CD4-positive, alpha-beta memory T cell (primary cell): ENCODE results near the gene POP7. TPM values are rescaled to one million over a fixed set of nuclear protein-coding genes. Genes with fewer than 3 reads are reported as not detected.

Source experiments
- CTCF ChIA-PET: fragments of 350-600 bp; sonication (Branson Sonifier 250); formaldehyde crosslinking; loops from one replicate; lab custom pipeline; 2021; ENCODE audit warnings: inconsistent platforms; ENCODE audit not compliant: partially characterized antibody; lab: Charles Lee
- POLR2A ChIA-PET: fragments of 350-600 bp; sonication (Branson Sonifier 250); formaldehyde crosslinking; loops from one replicate; lab custom pipeline; 2021; ENCODE audit not compliant: partially characterized antibody; lab: Charles Lee
- DNase-seq, 5 donors: peaks; one replicate each; pipeline versions ENCODE4 v3.0.0 to v3.0.0-alpha.2; 2020 to 2022; ENCODE audit warnings: mixed read lengths in 1 of 5
- H3K27ac ChIP-seq: one replicate; pipeline ENCODE4 v1.7.0; 2013; ENCODE audit warnings: low read depth, low read length
- H3K27me3 ChIP-seq: 2 replicates; pipeline ENCODE4 v1.7.0; 2013; ENCODE audit warnings: mild to moderate bottlenecking, low read length, moderate library complexity; ENCODE audit not compliant: insufficient read depth
- H3K36me3 ChIP-seq: 2 replicates; pipeline ENCODE4 v1.7.0; 2013; ENCODE audit warnings: mild to moderate bottlenecking, low read length, moderate library complexity; ENCODE audit not compliant: insufficient read depth
- H3K4me1 ChIP-seq: 2 replicates; pipeline ENCODE4 v1.7.0; 2013; ENCODE audit warnings: mild to moderate bottlenecking, low read length, moderate library complexity; ENCODE audit not compliant: insufficient read depth
- H3K4me3 ChIP-seq, 2 donors: one replicate each; pipeline ENCODE4 v1.7.0; 2013; ENCODE audit warnings: low read length in 2 of 2, mild to moderate bottlenecking in 1 of 2
- H3K9me3 ChIP-seq, 2 donors: one replicate each; pipeline ENCODE4 v1.7.0; 2013; ENCODE audit warnings: low read length in 2 of 2, control low read depth in 1 of 2; ENCODE audit not compliant: control insufficient read depth in 1 of 2
- H3K27ac Mint-ChIP-seq, 7 donors: one replicate each; pipeline ENCODE4 v1.8.0; 2020 to 2021; ENCODE audit warnings: mixed read lengths in 7 of 7, mild to moderate bottlenecking in 6 of 7, inconsistent platforms in 3 of 7, moderate library complexity in 3 of 7
- H3K27me3 Mint-ChIP-seq, 2 donors: one replicate each; pipeline ENCODE4 v1.8.0; 2020 to 2021; ENCODE audit warnings: mixed read lengths in 2 of 2
- H3K36me3 Mint-ChIP-seq, 2 donors: one replicate each; pipeline ENCODE4 v1.8.0; 2020 to 2021; ENCODE audit warnings: mixed read lengths in 2 of 2, inconsistent platforms in 1 of 2, mild to moderate bottlenecking in 1 of 2
- H3K4me1 Mint-ChIP-seq, 4 donors: one replicate each; pipeline ENCODE4 v1.8.0; 2020 to 2021; ENCODE audit warnings: mixed read lengths in 4 of 4, mild to moderate bottlenecking in 1 of 4
- H3K4me3 Mint-ChIP-seq, 8 donors: one replicate each; pipeline ENCODE4 v1.8.0; 2020 to 2021; ENCODE audit warnings: mixed read lengths in 8 of 8, mild to moderate bottlenecking in 7 of 8, moderate library complexity in 6 of 8, inconsistent platforms in 3 of 8
- H3K9me3 Mint-ChIP-seq, 8 donors: one replicate each; pipeline ENCODE4 v1.8.0; 2020 to 2021; ENCODE audit warnings: mixed read lengths in 8 of 8, mild to moderate bottlenecking in 5 of 8, inconsistent platforms in 3 of 8, moderate library complexity in 1 of 8
- intact Hi-C: fragments of 100-400 bp; cut with micrococcal nuclease; formaldehyde crosslinking; loops from one replicate; pipeline ENCODE4 v1.15.1; 2023
- polyA plus RNA-seq, 2 donors: library from polyadenylated mRNA; unstranded; fragments of 300-500 nt; fragmentation: Illumina TruSeq; gene quantifications; one replicate each; pipeline ENCODE4 v1.2.3, GENCODE V29; 2021
- total RNA-seq, 2 experiments: library from RNA; stranded (reverse); gene quantifications; one replicate each; pipeline ENCODE4 v1.2.3, GENCODE V29; 2021

Gene POP7
- total and polyA plus RNA-seq, 4 experiments from 2014 or later: 14.6 to 49.9 (median 29.8) TPM

GRCh38 chr7:100705320-100705752 lies 585 bp upstream of the POP7 start:
- H3K27ac Mint-ChIP-seq: peak overlapping the region; percentile 90 to 98 (median 96)
- Histone ChIP-seq H3K36me3 (no peaks in the 10 kb centered on the region), H3K4me1 (peaks cover 16% of the 10 kb centered on the region), H3K9me3 (no peaks in the 10 kb centered on the region), H3K27me3 (no peaks in the 10 kb centered on the region), H3K4me3 (peak overlapping the region; percentile 89 to 90), H3K27ac (peak overlapping the region; percentile 79)
- H3K4me1 Mint-ChIP-seq: peaks cover 5 to 18% (median 11%) of the 10 kb centered on the region in 4 donors
- peak; percentile 68 to 77 (median 69) for DNase-seq
- peaks cover 2 to 5% of the 10 kb centered on the region in 2 donors for H3K27me3 Mint-ChIP-seq
- ChIA-PET POLR2A (interaction anchor here (0.7 to 3.1 kb wide), 35 partner anchors 9 to 579 kb away, joined by 3 to 48 read pairs (median 7); partner anchors contain the start of genes FBXO24, FIS1, GIGYF1 and GNB2), CTCF (interaction anchor here (0.7 to 5.0 kb wide), 53 partner anchors 9 to 689 kb away, joined by 3 to 62 read pairs (median 4); partner anchors contain the start of genes EPO, FBXO24, GIGYF1 and GNB2)
- H3K4me3 Mint-ChIP-seq: peak overlapping the region; percentile 93 to 100 (median 96)
- intact Hi-C loops: loop anchor here (1.0 to 10.0 kb wide), 7 partner anchors 11 to 549 kb away; partner anchors contain the start of genes FBXO24, GIGYF1, GNB2 and LRCH4
- H3K36me3 Mint-ChIP-seq: peaks cover 3 to 13% of the 10 kb centered on the region in 2 donors
- no peaks in the 10 kb centered on the region for H3K9me3 Mint-ChIP-seq

- Histone ChIP-seq H3K4me1 (peaks cover 16% of the 10 kb centered on the region), H3K36me3 (no peaks in the 10 kb centered on the region), H3K4me3 (peak overlapping the region; percentile 47 to 89), H3K9me3 (no peaks in the 10 kb centered on the region), H3K27me3 (no peaks in the 10 kb centered on the region), H3K27ac (peak overlapping the region; percentile 79)
- intact Hi-C loops: loop anchor here (1.0 to 10.0 kb wide), 2 partner anchors 131 to 548 kb away; no protein-coding TSS in a partner anchor
- Mint-ChIP-seq H3K4me3 (peak overlapping the region; percentile 93 to 100 (median 96)), H3K27ac (peak overlapping the region; percentile 90 to 98 (median 96)), H3K27me3 (peaks cover 0 to 1% of the 10 kb centered on the region in 2 donors), H3K4me1 (peaks cover 5 to 18% (median 11%) of the 10 kb centered on the region in 4 donors), H3K9me3 (no peaks in the 10 kb centered on the region), H3K36me3 (peaks cover 3 to 13% of the 10 kb centered on the region in 2 donors)
- POLR2A ChIA-PET: interaction anchor here (1.1 to 3.1 kb wide), 11 partner anchors 11 to 538 kb away, joined by 3 to 48 read pairs (median 9); partner anchors contain the start of genes FBXO24, FIS1, GIGYF1 and GNB2
- DNase-seq: no peak
- CTCF ChIA-PET: interaction anchor here (1.5 to 5.0 kb wide), 6 partner anchors 15 to 228 kb away, joined by 4 to 62 read pairs (median 30); partner anchors contain the start of genes FBXO24, LRCH4, MOSPD3 and SLC12A9
These were observed 871 bp downstream of the POP7 start for GRCh38 chr7:100706672-100707311.

- no peaks in the 10 kb centered on the region for H3K27me3 Mint-ChIP-seq
- H3K4me1 Mint-ChIP-seq: peaks cover 5 to 18% (median 11%) of the 10 kb centered on the region in 4 donors
- H3K36me3 Mint-ChIP-seq: peaks cover 3 to 13% of the 10 kb centered on the region in 2 donors
- Histone ChIP-seq H3K4me1 (peaks cover 16% of the 10 kb centered on the region), H3K27ac (no peak overlapping the region), H3K9me3 (no peaks in the 10 kb centered on the region), H3K36me3 (no peaks in the 10 kb centered on the region), H3K4me3 (no peak overlapping the region), H3K27me3 (no peaks in the 10 kb centered on the region)
- peak overlapping the region in 2 of 7 donors; percentile 24 to 42 for H3K27ac Mint-ChIP-seq
- intact Hi-C loops: loop anchor here (10.0 kb wide), 1 partner anchor 546 kb away; no protein-coding TSS in a partner anchor
- ChIA-PET CTCF (interaction anchor here (0.7 to 5.0 kb wide), 3 partner anchors 17 to 258 kb away, joined by 4 to 62 read pairs (median 7); partner anchors contain the start of gene SLC12A9), POLR2A (interaction anchor here (0.6 kb wide), 1 partner anchor 1203 kb away, joined by 3 read pairs; no protein-coding TSS in a partner anchor)
- H3K4me3 Mint-ChIP-seq: peak overlapping the region in 4 of 8 donors; percentile 8 to 47 (median 40)
- H3K9me3 Mint-ChIP-seq: no peaks in the 10 kb centered on the region
- DNase-seq: no peak
These were observed 2.5 kb downstream of the POP7 start for GRCh38 chr7:100708395-100708794.

- Histone ChIP-seq H3K36me3 (no peaks in the 10 kb centered on the region), H3K4me3 (no peak overlapping the region), H3K9me3 (no peaks in the 10 kb centered on the region), H3K27ac (no peak overlapping the region), H3K27me3 (no peaks in the 10 kb centered on the region), H3K4me1 (peaks cover 11% of the 10 kb centered on the region)
- peaks cover 3 to 11% of the 10 kb centered on the region in 2 donors for H3K36me3 Mint-ChIP-seq
- peaks cover 0 to 3% of the 10 kb centered on the region in 2 donors for H3K27me3 Mint-ChIP-seq
- H3K4me1 Mint-ChIP-seq: peaks cover 5 to 18% (median 11%) of the 10 kb centered on the region in 4 donors
- POLR2A ChIA-PET: no interaction called here
- no peak for DNase-seq
- intact Hi-C loops: no loop called here
- no peak overlapping the region for H3K4me3 Mint-ChIP-seq
- CTCF ChIA-PET: no interaction called here
- H3K27ac Mint-ChIP-seq: peak overlapping the region in 1 of 7 donors; percentile 62
- H3K9me3 Mint-ChIP-seq: peaks cover 0 to 1% (median 0%) of the 10 kb centered on the region in 8 donors
These were observed 4.5 kb downstream of the POP7 start for GRCh38 chr7:100710452-100710851.

- no peak for DNase-seq
- CTCF ChIA-PET: interaction anchor here (0.9 to 1.2 kb wide), 2 partner anchors 14 to 20 kb away, joined by 3 read pairs; no protein-coding TSS in a partner anchor
- Mint-ChIP-seq H3K27ac (no peak overlapping the region), H3K4me3 (no peak overlapping the region), H3K27me3 (peaks cover 0 to 3% of the 10 kb centered on the region in 2 donors), H3K4me1 (peaks cover 5 to 15% (median 8%) of the 10 kb centered on the region in 4 donors), H3K9me3 (peaks cover 0 to 4% (median 0%) of the 10 kb centered on the region in 8 donors), H3K36me3 (peaks cover 3 to 4% of the 10 kb centered on the region in 2 donors)
- H3K9me3 ChIP-seq: no peaks in the 10 kb centered on the region
- no peak overlapping the region for H3K27ac ChIP-seq
- H3K4me3 ChIP-seq: no peak overlapping the region
- H3K36me3 ChIP-seq: no peaks in the 10 kb centered on the region
- peaks cover 9% of the 10 kb centered on the region for H3K4me1 ChIP-seq
- intact Hi-C loops: no loop called here
- POLR2A ChIA-PET: no interaction called here
- H3K27me3 ChIP-seq: no peaks in the 10 kb centered on the region
These were observed 5.4 kb downstream of the POP7 start for GRCh38 chr7:100711369-100711768.

- Histone ChIP-seq H3K4me1 (no peaks in the 10 kb centered on the region), H3K9me3 (no peaks in the 10 kb centered on the region), H3K27me3 (no peaks in the 10 kb centered on the region), H3K36me3 (no peaks in the 10 kb centered on the region), H3K4me3 (no peak overlapping the region), H3K27ac (no peak overlapping the region)
- no peak for DNase-seq
- Mint-ChIP-seq H3K27ac (no peak overlapping the region), H3K4me3 (no peak overlapping the region), H3K36me3 (peaks cover 0 to 9% of the 10 kb centered on the region in 2 donors), H3K9me3 (peaks cover 0 to 29% (median 12%) of the 10 kb centered on the region in 8 donors), H3K4me1 (no peaks in the 10 kb centered on the region), H3K27me3 (peaks cover 7 to 15% of the 10 kb centered on the region in 2 donors)
- intact Hi-C loops: no loop called here
- ChIA-PET CTCF (interaction anchor here (2.6 kb wide), 1 partner anchor 9 kb away, joined by 9 read pairs; the partner anchor contains the start of gene POP7), POLR2A (no interaction called here)
These were observed 8.8 kb downstream of the POP7 start for GRCh38 chr7:100714725-100715124.
